Peyer's patch (tissue), 4 donors: ENCODE results near the gene RCCD1. TPM values are rescaled to one million over a fixed set of nuclear protein-coding genes. Genes with fewer than 3 reads are reported as not detected.

Experiments
- DNase-seq, 3 donors: peaks; one replicate each; pipeline ENCODE4 v3.0.0-alpha.2; 2017 to 2019
- H3K27ac ChIP-seq, 4 donors: fragments of 200-600 bp; sonication (generic); one replicate each; pipeline ENCODE4 v1.5.1; 2016 to 2019
- H3K27me3 ChIP-seq, 2 donors: fragments of 200-600 bp; sonication (generic); one replicate each; pipeline ENCODE4 v1.5.1; 2019
- H3K36me3 ChIP-seq, 3 donors: fragments of 200-600 bp; sonication (generic); one replicate each; pipeline ENCODE4 v1.5.1; 2016 to 2019
- H3K4me1 ChIP-seq, 4 donors: fragments of 200-600 bp; sonication (generic); one replicate each; pipeline ENCODE4 v1.5.1; 2016 to 2019
- H3K4me3 ChIP-seq, 4 donors: fragments of 200-600 bp; sonication (generic); 1 replicate in 3 of 4; 2 replicates in 1 of 4; pipeline ENCODE4 v1.5.1; 2016 to 2019; ENCODE audit warnings: mild to moderate bottlenecking in 1 of 4
- H3K9me3 ChIP-seq, 4 donors: fragments of 200-600 bp; sonication (generic); one replicate each; pipeline ENCODE4 v1.5.1; 2016 to 2019; ENCODE audit warnings: mild to moderate bottlenecking in 1 of 4
- POLR2A ChIP-seq, 2 donors: fragments of 450-650 bp; IDR thresholded peaks; one replicate each; pipeline ENCODE4 v1.5.1; 2017; ENCODE audit warnings: antibody characterized with exemption in 2 of 2, mild to moderate bottlenecking in 2 of 2, moderate library complexity in 2 of 2
- total RNA-seq, 4 donors: library from RNA; depleted of rRNA; stranded (reverse); fragments of >200 nt; gene quantifications; one replicate each; pipeline ENCODE4 v1.1.0, GENCODE V29; 2016
- TF ChIP-seq, protein P1 (sequence below), 6 experiments: fragments of 450-650 bp in 4 of 6; fragments of 200-600 bp in 2 of 6; sonication (generic) in 1 of 6; IDR thresholded peaks; one replicate each; pipeline ENCODE4 v1.5.1; 2017 to 2019; ENCODE audit warnings: antibody characterized with exemption in 6 of 6, mild to moderate bottlenecking in 3 of 6, moderate library complexity in 1 of 6

Gene RCCD1
- total RNA-seq, 4 donors from 2014 or later = 10.2 to 23.1 (median 20.1) TPM

DNA sequence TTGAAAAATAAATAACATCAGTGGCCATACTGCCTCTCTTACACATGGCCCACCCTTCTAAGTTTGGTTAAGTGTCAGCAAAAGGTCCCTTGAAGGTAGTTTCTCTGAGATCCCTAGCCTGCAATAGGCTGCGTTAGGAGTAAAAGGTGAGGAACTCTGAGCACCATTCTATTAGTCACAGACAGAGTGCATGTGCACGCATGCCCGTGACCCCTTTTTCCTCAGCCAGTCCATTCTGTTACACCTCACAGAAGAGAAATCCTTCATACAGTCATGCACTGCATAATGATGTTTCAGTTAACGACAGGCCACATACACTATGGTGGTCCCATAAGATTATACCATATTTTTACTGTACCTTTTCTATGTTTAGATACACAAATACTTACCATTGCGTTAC is 12.5 kb downstream of the RCCD1 start:
- no peak overlapping the region for H3K27ac ChIP-seq
- no peaks in the 10 kb centered on the region for H3K27me3 ChIP-seq
- H3K4me1 ChIP-seq = no peaks in the 10 kb centered on the region
- no peak overlapping the region for H3K4me3 ChIP-seq
- H3K9me3 ChIP-seq = no peaks in the 10 kb centered on the region
- peaks cover 0 to 31% (median 0%) of the 10 kb centered on the region in 3 donors for H3K36me3 ChIP-seq
- DNase-seq = no peak
- TF ChIP-seq, protein P1, sequence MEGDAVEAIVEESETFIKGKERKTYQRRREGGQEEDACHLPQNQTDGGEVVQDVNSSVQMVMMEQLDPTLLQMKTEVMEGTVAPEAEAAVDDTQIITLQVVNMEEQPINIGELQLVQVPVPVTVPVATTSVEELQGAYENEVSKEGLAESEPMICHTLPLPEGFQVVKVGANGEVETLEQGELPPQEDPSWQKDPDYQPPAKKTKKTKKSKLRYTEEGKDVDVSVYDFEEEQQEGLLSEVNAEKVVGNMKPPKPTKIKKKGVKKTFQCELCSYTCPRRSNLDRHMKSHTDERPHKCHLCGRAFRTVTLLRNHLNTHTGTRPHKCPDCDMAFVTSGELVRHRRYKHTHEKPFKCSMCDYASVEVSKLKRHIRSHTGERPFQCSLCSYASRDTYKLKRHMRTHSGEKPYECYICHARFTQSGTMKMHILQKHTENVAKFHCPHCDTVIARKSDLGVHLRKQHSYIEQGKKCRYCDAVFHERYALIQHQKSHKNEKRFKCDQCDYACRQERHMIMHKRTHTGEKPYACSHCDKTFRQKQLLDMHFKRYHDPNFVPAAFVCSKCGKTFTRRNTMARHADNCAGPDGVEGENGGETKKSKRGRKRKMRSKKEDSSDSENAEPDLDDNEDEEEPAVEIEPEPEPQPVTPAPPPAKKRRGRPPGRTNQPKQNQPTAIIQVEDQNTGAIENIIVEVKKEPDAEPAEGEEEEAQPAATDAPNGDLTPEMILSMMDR (IDR thresholded peaks at IDR 0.05) = no peak
- no peak for TF ChIP-seq POLR2A (IDR thresholded peaks at IDR 0.05)

DNA sequence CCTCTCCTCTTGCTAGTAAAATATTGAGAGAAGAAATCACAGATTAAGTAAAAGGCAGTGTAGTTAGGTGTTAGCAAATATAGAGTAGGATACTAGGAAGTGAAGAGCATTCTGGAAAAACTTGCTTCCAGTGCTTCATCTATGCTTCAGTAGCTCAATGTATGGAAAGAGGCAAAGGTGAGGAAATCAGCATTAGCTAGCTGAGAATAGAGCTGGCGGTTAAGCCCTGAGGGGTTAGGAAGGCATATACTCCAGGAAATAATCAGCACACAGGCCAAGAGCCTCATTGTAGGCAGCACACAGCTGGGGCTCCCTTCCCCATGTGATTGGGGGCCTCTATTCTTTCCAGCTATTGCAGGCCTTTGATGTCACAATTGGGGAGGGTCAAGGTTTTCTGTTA is 13.8 kb downstream of the RCCD1 start:
- no peaks in the 10 kb centered on the region for H3K4me1 ChIP-seq
- H3K4me3 ChIP-seq = no peak overlapping the region
- H3K36me3 ChIP-seq = peaks cover 0 to 26% (median 0%) of the 10 kb centered on the region in 3 donors
- H3K9me3 ChIP-seq = no peaks in the 10 kb centered on the region
- H3K27me3 ChIP-seq = no peaks in the 10 kb centered on the region
- TF ChIP-seq POLR2A (IDR thresholded peaks at IDR 0.05) = no peak
- TF ChIP-seq, protein P1 (IDR thresholded peaks at IDR 0.05) = no peak
- no peak for DNase-seq
- no peak overlapping the region for H3K27ac ChIP-seq

DNA sequence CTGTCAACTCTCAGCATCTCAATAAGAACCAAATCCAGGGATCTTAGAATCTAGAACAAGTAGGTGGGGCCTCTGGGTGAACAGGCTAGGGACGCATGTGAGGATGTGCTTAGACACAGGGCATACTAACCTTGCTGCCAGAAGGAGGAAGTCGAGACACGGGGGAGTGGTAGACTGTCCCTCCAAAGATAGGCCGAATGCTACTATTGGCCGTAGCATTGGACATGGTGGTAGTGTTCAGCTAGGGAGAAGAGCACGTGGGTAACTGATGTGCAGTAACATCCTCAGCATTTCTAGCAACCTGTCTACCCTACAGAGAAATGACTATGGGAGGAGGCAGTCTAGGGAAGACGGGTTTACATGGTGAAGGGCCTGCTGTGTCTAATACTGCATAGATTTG is 15.6 kb downstream of the RCCD1 start:
- Histone ChIP-seq H3K27ac (no peak overlapping the region), H3K27me3 (no peaks in the 10 kb centered on the region), H3K36me3 (peaks cover 0 to 25% (median 0%) of the 10 kb centered on the region in 3 donors), H3K4me1 (no peaks in the 10 kb centered on the region), H3K9me3 (no peaks in the 10 kb centered on the region), H3K4me3 (no peak overlapping the region)
- no peak for DNase-seq
- TF ChIP-seq, protein P1 (IDR thresholded peaks at IDR 0.05) = no peak
- no peak for TF ChIP-seq POLR2A (IDR thresholded peaks at IDR 0.05)

DNA sequence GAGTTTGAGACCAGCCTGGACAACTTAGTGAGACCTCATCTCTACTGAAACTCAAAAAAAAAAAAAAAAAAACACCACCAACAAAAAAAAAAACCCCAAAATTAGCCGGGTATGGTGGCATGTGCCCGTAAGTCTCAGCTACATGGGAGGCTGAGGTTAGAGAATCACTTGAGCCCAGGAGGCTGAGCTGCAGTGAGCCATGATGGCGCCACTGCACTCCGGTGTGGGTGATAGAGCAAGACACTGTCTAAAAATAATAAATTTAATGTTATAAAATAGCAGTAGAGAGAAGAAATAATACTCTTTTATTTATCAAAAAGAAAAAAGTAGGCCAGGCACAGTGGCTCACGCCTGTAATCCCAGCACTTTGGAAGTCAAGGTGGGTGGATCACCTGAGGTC is 17.4 kb downstream of the RCCD1 start:
- no peak for DNase-seq
- TF ChIP-seq, protein P1 (IDR thresholded peaks at IDR 0.05) = no peak
- no peak for TF ChIP-seq POLR2A (IDR thresholded peaks at IDR 0.05)
- Histone ChIP-seq H3K4me3 (no peak overlapping the region), H3K4me1 (no peaks in the 10 kb centered on the region), H3K36me3 (peaks cover 0 to 11% (median 0%) of the 10 kb centered on the region in 3 donors), H3K9me3 (no peaks in the 10 kb centered on the region), H3K27me3 (no peaks in the 10 kb centered on the region), H3K27ac (no peak overlapping the region)

DNA sequence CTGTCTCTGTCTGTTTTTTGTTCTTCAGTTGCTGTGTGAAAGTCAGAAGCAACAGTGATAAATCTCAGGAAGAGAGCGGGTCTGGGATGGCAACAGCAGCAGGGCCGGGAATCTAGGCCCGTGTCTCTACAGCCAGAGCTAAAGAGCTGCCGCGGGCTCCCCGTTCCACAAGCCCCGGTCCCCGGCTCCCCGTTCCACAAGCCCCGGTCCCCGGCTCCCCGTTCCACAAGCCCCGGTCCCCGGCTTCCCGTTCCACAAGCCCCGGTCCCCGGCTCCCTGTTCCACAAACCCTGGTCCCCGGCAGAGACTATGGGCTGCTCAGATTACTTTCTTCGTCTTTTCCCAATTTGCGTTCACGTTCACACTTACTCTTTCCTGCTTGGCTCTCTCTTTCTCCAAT is 19.5 kb downstream of the RCCD1 start:
- H3K36me3 ChIP-seq = peaks cover 0 to 6% (median 0%) of the 10 kb centered on the region in 3 donors
- H3K4me1 ChIP-seq = no peaks in the 10 kb centered on the region
- DNase-seq = no peak
- no peaks in the 10 kb centered on the region for H3K27me3 ChIP-seq
- no peak overlapping the region for H3K4me3 ChIP-seq
- no peak overlapping the region for H3K27ac ChIP-seq
- no peaks in the 10 kb centered on the region for H3K9me3 ChIP-seq
- no peak for TF ChIP-seq POLR2A (IDR thresholded peaks at IDR 0.05)

DNA sequence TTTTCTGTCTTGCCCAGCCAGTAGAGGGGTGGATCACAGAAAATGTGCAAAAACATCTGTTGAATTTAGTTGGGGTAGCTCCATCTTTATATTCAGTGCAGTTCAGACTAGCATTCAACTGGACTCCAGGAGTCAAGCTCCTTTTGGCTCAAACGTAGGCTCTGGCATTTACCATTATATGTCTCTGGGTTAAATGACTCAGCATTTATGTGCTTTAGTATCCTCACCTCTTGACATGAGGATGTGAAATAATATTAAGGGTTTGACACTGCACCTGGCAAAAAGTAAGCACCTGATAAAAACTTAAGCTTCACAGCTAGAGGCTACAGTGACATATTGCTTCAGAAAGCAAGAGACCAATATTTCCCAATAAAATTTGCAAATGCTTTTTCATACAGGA is 24.9 kb downstream of the RCCD1 start:
- Histone ChIP-seq H3K36me3 (no peaks in the 10 kb centered on the region), H3K4me1 (no peaks in the 10 kb centered on the region), H3K9me3 (no peaks in the 10 kb centered on the region), H3K27me3 (no peaks in the 10 kb centered on the region), H3K27ac (no peak overlapping the region), H3K4me3 (no peak overlapping the region)
- DNase-seq = no peak
- TF ChIP-seq POLR2A (IDR thresholded peaks at IDR 0.05) = no peak
- TF ChIP-seq, protein P1 (IDR thresholded peaks at IDR 0.05) = no peak
